ENCODE data around the gene PLCE1. TPM values are rescaled to one million over a fixed set of nuclear protein-coding genes. Genes with fewer than 3 reads are reported as not detected.

Gene PLCE1
- total and polyA plus RNA-seq, 2 of the 8 experiments (the other 6 are each of a cell fraction or from before 2014, with no cell fraction given) = 0.05 to 0.06 TPM

GRCh38 chr10:93967756-93968155 is 26.0 kb upstream of the PLCE1 start (continued):
- TF ChIP-seq CHD7 (IDR thresholded peaks at IDR 0.05; ENCODE audit: insufficient replicate concordance, low read length) (no peak), SP1 (IDR thresholded peaks at IDR 0.05; ENCODE audit: low read depth, low read length) (no peak), JUND (IDR thresholded peaks at IDR 0.05; ENCODE audit: low read length) (no peak), SIX5 (IDR thresholded peaks at IDR 0.05; ENCODE audit: low read depth, low read length) (no peak), POU5F1 (IDR thresholded peaks at IDR 0.05; ENCODE audit: low read depth, low read length) (no peak), CEBPB (IDR thresholded peaks at IDR 0.05; ENCODE audit: low read depth, low read length) (no peak), KDM5A (IDR thresholded peaks at IDR 0.05; ENCODE audit: low read length) (no peak), BRCA1 (IDR thresholded peaks at IDR 0.05; ENCODE audit: low read depth, low read length) (no peak), KDM1A (IDR thresholded peaks at IDR 0.05; ENCODE audit: borderline replicate concordance, low read length) (no peak), KDM4A (IDR thresholded peaks at IDR 0.05; ENCODE audit: low read depth, low read length, severe bottlenecking) (no peak), CBX5 (IDR thresholded peaks at IDR 0.05; ENCODE audit: low read depth, low read length) (no peak), YY1 (IDR thresholded peaks at IDR 0.05; ENCODE audit: low read depth, low read length) (no peak), SP2 (IDR thresholded peaks at IDR 0.05; ENCODE audit: low read length) (no peak), TCF12 (IDR thresholded peaks at IDR 0.05; ENCODE audit: low read depth, low read length) (no peak)

All from H1 (cell line).